SK-N-MC (cell line): ENCODE results near the gene WDR76.

Experiments used
- EZH2 ChIP-seq: fragments of 200-600 bp; sonication (generic); IDR thresholded peaks from one replicate; pipeline ENCODE4 v1.6.1; 2017; ENCODE audit warnings: antibody characterized with exemption
- POLR2AphosphoS5 ChIP-seq: IDR thresholded peaks from 2 replicates; pipeline ENCODE4 v1.6.1; 2012; ENCODE audit warnings: mild to moderate bottlenecking, low read depth, low read length, borderline replicate concordance

GRCh38 chr15:43881944-43882343 lies 55.1 kb downstream of the WDR76 start:
- TF ChIP-seq POLR2AphosphoS5 (no peak), EZH2 (no peak)
